MCF 10A (cell line): ENCODE results near the gene MYMX. TPM values are rescaled to one million over a fixed set of nuclear protein-coding genes. Genes with fewer than 3 reads are reported as not detected.
"Not testable (repeated sequence)": the region's sequence is repeated elsewhere in the genome, so short reads cannot be mapped to it uniquely, and the experiment has no call there.

ENCODE experiments used
- BruUV-seq: library from RNA; stranded (reverse); fragments of 400-500 nt; replicated peaks from 2 replicates; lab custom pipeline; 2021; lab: Mats Ljungman, UMichigan
- CTCF ChIA-PET: fragments of 300-600 bp; sonication (Branson Sonifier 250); formaldehyde crosslinking; extraction: SDS; loops from one replicate; lab custom pipeline; 2021; ENCODE audit warnings: antibody characterized with exemption, inconsistent platforms; lab: Yijun Ruan, JAX
- POLR2A ChIA-PET: fragments of 300-600, 350-650 bp; sonication (Branson Sonifier 250); formaldehyde crosslinking; extraction: SDS; loops from one replicate; lab custom pipeline; 2020; ENCODE audit warnings: antibody characterized with exemption, inconsistent platforms; lab: Yijun Ruan, JAX
- DNase-seq: peaks from one replicate; pipeline ENCODE4 v3.0.0-alpha.2; 2018; ENCODE audit not compliant: unreplicated experiment
- H3K27ac Mint-ChIP-seq: one replicate; pipeline ENCODE4 v1.8.0; 2022; ENCODE audit warnings: mild to moderate bottlenecking, low read depth, mixed read lengths; ENCODE audit not compliant: unreplicated experiment
- H3K27me3 Mint-ChIP-seq: one replicate; pipeline ENCODE4 v1.8.0; 2022; ENCODE audit warnings: mixed read lengths; ENCODE audit not compliant: insufficient read depth, unreplicated experiment
- H3K36me3 Mint-ChIP-seq: one replicate; pipeline ENCODE4 v1.8.0; 2022; ENCODE audit warnings: mild to moderate bottlenecking, moderate library complexity, mixed read lengths; ENCODE audit not compliant: insufficient read depth, unreplicated experiment
- H3K4me1 Mint-ChIP-seq: one replicate; pipeline ENCODE4 v1.8.0; 2022; ENCODE audit warnings: mixed read lengths; ENCODE audit not compliant: insufficient read depth, unreplicated experiment
- H3K4me3 Mint-ChIP-seq: one replicate; pipeline ENCODE4 v1.8.0; 2022; ENCODE audit warnings: mild to moderate bottlenecking, moderate library complexity, mixed read lengths; ENCODE audit not compliant: unreplicated experiment
- H3K9me3 Mint-ChIP-seq: one replicate; pipeline ENCODE4 v1.8.0; 2022; ENCODE audit warnings: mixed read lengths; ENCODE audit not compliant: unreplicated experiment
- intact Hi-C: fragments of 100-400 bp; cut with micrococcal nuclease; formaldehyde crosslinking; loops from 2 replicates; pipeline ENCODE4 v1.14.1; 2022
- total RNA-seq: library from RNA; stranded (reverse); gene quantifications from 2 replicates; pipeline ENCODE4 v1.2.3, GENCODE V29; 2022
- TF ChIP-seq, protein P1 (sequence below): fragments of 200-600 bp; IDR thresholded peaks from one replicate; pipeline ENCODE4 v1.8.0; 2022; ENCODE audit warnings: antibody characterized with exemption, mild to moderate bottlenecking; ENCODE audit not compliant: unreplicated experiment

MYMX gene
- total RNA-seq, 1 experiment from 2014 or later: not detected

DNA sequence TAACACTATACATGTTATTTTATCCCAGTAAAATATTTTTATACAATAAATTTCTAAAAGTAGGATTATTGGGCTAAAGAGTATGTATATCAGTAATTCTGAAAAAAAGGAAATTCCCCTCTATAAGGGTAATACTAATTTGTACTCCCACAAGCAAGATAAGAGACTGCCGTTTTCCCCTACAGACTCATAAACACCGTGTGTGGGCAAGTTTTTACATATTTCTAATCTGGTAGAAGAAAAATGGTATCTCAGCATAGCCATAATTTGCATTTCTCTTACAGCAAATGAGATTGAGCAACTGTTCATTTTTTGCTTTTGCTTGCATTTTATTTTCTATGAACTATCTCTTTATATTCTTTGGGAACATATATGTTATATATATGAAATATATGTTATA is 26.0 kb upstream of the MYMX start:
- BruUV-seq: no TSS peak
- TF ChIP-seq, protein P1, sequence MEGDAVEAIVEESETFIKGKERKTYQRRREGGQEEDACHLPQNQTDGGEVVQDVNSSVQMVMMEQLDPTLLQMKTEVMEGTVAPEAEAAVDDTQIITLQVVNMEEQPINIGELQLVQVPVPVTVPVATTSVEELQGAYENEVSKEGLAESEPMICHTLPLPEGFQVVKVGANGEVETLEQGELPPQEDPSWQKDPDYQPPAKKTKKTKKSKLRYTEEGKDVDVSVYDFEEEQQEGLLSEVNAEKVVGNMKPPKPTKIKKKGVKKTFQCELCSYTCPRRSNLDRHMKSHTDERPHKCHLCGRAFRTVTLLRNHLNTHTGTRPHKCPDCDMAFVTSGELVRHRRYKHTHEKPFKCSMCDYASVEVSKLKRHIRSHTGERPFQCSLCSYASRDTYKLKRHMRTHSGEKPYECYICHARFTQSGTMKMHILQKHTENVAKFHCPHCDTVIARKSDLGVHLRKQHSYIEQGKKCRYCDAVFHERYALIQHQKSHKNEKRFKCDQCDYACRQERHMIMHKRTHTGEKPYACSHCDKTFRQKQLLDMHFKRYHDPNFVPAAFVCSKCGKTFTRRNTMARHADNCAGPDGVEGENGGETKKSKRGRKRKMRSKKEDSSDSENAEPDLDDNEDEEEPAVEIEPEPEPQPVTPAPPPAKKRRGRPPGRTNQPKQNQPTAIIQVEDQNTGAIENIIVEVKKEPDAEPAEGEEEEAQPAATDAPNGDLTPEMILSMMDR: no peak
- POLR2A ChIA-PET: interaction anchor here (1.0 kb wide), 1 partner anchor 18 kb away, joined by 3 read pairs; no protein-coding TSS in a partner anchor
- no peaks in the 10 kb centered on the region for H3K36me3 Mint-ChIP-seq
- H3K27me3 Mint-ChIP-seq: peaks cover 8% of the 10 kb centered on the region
- no peak overlapping the region for H3K27ac Mint-ChIP-seq
- no peaks in the 10 kb centered on the region for H3K9me3 Mint-ChIP-seq
- DNase-seq: no peak
- H3K4me3 Mint-ChIP-seq: no peak overlapping the region
- CTCF ChIA-PET: no interaction called here
- intact Hi-C loops: no loop called here
- H3K4me1 Mint-ChIP-seq: no peaks in the 10 kb centered on the region

DNA sequence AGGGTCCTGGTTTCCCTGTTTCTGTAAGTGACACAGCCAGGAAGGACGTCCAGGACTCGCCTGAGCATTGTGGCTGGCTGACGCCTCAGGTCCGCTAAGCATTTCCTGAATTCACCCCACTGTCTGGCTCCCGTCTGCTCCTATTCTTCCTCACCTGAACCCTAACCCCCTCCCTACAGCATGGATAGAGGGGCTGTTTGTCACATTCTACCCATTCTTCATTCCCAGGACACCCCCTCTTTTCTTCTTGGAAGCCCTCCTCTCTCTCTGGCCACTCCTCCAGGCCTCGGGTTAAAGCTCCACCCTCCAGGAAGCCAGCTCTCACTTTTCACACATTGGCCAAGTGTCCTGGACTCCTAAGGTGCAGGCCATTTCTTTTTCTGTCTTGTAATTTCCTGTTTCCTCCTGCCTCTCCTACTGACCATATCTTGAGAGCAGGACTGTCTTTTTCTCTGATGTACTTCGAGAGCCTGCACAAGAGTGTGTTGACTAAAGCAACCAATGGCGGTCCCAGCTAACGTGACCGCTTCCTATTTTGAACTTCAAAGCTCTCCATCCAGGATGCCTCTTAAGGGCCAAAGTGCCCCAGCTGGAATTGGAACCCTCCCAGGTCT is 24.2 kb upstream of the MYMX start:
- no peak for DNase-seq
- no peak overlapping the region for H3K4me3 Mint-ChIP-seq
- no peak overlapping the region for H3K27ac Mint-ChIP-seq
- POLR2A ChIA-PET: interaction anchor here (1.3 kb wide), 1 partner anchor 55 kb away, joined by 4 read pairs; the partner anchor contains the start of gene HSP90AB1
- H3K27me3 Mint-ChIP-seq: no peaks in the 10 kb centered on the region
- CTCF ChIA-PET: interaction anchor here (0.5 to 2.7 kb wide), 4 partner anchors 20 to 966 kb away, joined by 3 to 7 read pairs (median 4); no protein-coding TSS in a partner anchor
- H3K9me3 Mint-ChIP-seq: no peaks in the 10 kb centered on the region
- no peaks in the 10 kb centered on the region for H3K36me3 Mint-ChIP-seq
- intact Hi-C loops: no loop called here
- H3K4me1 Mint-ChIP-seq: no peaks in the 10 kb centered on the region
- BruUV-seq: no TSS peak
- TF ChIP-seq, protein P1: no peak

DNA sequence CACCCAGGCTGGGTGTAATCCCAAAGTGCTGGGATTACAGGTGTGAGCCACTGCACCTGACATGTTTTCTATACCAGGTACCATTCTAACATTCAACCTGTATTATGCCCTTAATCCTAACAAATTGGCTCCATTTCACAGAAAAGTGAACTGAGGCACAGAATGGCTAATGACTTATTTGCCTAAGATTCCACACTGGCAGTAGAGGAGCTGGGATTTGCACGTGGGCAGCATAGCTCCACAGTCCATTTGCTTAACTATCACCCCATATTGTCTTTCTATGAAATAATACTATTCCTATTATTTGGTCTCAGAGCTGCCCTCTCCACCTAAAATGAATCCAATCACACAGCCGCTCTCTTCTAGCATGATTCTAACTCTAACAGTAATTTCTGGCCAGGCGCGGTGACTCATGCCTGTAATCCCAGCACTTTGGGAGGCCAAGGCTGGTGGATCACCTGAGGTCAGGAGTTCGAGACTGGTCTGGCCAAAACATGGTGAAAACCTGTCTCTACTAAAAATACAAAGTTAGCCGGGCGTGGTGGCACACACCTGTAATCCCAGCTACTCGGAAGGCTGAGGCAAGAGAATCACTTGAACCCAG is 23.3 kb upstream of the MYMX start:
- Mint-ChIP-seq H3K4me1 (no peaks in the 10 kb centered on the region), H3K9me3 (no peaks in the 10 kb centered on the region), H3K27me3 (no peaks in the 10 kb centered on the region), H3K27ac (no peak overlapping the region), H3K36me3 (no peaks in the 10 kb centered on the region), H3K4me3 (no peak overlapping the region)
- no peak for DNase-seq
- intact Hi-C loops: no loop called here
- CTCF ChIA-PET: interaction anchor here (0.7 to 2.7 kb wide), 4 partner anchors 10 to 43 kb away, joined by 3 to 7 read pairs (median 4); no protein-coding TSS in a partner anchor
- BruUV-seq: no TSS peak
- TF ChIP-seq, protein P1: no peak
- POLR2A ChIA-PET: interaction anchor here (1.3 kb wide), 1 partner anchor 54 kb away, joined by 4 read pairs; the partner anchor contains the start of gene HSP90AB1

DNA sequence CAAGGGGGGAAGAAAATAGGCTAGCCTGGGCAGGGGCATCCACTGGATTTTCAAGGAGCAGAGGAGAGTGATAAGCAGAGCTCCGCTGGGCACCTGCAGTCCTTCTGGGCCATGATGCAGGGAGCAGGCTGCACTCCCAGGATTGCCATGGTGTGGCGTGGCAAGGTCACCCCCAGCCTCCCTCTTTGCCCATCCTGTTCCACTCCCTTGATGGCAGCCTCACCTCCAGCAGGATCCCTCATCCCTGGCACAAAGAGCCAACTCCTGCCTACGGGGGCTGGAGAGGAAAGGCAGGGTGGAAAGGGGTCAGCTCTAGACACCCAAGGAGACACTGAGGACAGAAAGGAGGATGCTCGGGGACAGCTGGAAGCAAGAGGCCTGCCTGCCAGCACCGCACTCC is 22.4 kb upstream of the MYMX start:
- Mint-ChIP-seq H3K9me3 (no peaks in the 10 kb centered on the region), H3K36me3 (no peaks in the 10 kb centered on the region), H3K4me1 (no peaks in the 10 kb centered on the region), H3K27ac (no peak overlapping the region), H3K27me3 (no peaks in the 10 kb centered on the region), H3K4me3 (no peak overlapping the region)
- ChIA-PET POLR2A (no interaction called here), CTCF (interaction anchor here (1.0 kb wide), 1 partner anchor 27 kb away, joined by 3 read pairs; no protein-coding TSS in a partner anchor)
- BruUV-seq: no TSS peak
- TF ChIP-seq, protein P1: no peak
- DNase-seq: no peak
- intact Hi-C loops: no loop called here

DNA sequence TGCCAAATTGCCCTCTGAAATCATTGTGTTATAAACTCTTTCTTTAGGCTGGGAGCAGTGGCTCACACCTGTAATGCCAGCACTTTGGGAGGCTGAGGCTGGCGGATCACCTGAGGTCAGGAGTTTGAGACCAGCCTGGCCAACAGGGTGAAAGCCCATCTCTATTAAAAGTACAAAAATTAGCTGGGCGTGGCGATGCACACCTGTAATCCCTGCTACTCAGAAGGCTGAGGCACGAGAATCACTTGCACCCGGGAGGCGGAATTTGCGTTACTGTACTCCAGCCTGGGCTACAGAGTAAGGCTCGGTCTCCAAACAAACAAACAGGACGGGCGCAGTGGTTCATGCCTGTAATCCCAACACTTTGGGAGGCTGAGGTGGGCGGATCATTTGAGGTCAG is 20.4 kb upstream of the MYMX start:
- H3K4me1 Mint-ChIP-seq, H3K36me3 Mint-ChIP-seq, POLR2A ChIA-PET, H3K9me3 Mint-ChIP-seq, H3K27ac Mint-ChIP-seq, H3K27me3 Mint-ChIP-seq, BruUV-seq, H3K4me3 Mint-ChIP-seq, DNase-seq, intact Hi-C loops: not testable (repeated sequence)
- CTCF ChIA-PET: interaction anchor here (1.1 kb wide), 1 partner anchor 24 kb away, joined by 3 read pairs; no protein-coding TSS in a partner anchor
